ENCODE results near the gene UBE2H. TPM values are rescaled to one million over a fixed set of nuclear protein-coding genes. Genes with fewer than 3 reads are reported as not detected.
A peak's percentile ranks its signal among the peaks of the same experiment; 100 is the strongest.

UBE2H gene
- total RNA-seq, 4 donors from 2014 or later, result 31.0 to 131 (median 53.3) TPM

DNA sequence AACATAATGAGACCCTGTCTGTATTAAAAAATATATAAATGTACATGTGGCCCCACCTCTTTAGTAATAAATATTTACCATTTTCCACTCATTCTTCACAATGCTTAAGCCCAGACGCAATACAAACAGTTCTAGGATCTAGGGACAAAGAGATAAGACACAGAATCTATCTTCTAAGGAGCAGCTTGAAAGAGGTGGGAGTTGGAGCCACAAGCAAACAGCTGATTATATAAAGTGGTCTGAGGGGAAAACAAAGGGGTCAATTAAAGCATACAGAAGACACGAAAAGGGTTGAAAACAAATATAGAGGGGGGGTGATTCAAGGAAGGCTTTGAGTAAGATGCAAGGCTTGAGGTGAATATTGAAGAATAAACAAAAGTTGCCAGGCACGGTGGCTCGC lies 43.1 kb downstream of the UBE2H start:
- WGBS, 2 donors (ENCODE audit: low coverage in 1 of 2), result 97% methylated on average over 3 to 4 of the region's 4 CpGs
- H3K4me1 ChIP-seq, result peaks cover 21 to 39% (median 26%) of the 10 kb centered on the region in 4 donors
- TF ChIP-seq, protein P1, sequence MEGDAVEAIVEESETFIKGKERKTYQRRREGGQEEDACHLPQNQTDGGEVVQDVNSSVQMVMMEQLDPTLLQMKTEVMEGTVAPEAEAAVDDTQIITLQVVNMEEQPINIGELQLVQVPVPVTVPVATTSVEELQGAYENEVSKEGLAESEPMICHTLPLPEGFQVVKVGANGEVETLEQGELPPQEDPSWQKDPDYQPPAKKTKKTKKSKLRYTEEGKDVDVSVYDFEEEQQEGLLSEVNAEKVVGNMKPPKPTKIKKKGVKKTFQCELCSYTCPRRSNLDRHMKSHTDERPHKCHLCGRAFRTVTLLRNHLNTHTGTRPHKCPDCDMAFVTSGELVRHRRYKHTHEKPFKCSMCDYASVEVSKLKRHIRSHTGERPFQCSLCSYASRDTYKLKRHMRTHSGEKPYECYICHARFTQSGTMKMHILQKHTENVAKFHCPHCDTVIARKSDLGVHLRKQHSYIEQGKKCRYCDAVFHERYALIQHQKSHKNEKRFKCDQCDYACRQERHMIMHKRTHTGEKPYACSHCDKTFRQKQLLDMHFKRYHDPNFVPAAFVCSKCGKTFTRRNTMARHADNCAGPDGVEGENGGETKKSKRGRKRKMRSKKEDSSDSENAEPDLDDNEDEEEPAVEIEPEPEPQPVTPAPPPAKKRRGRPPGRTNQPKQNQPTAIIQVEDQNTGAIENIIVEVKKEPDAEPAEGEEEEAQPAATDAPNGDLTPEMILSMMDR (IDR thresholded peaks at IDR 0.05), result no peak
- TF ChIP-seq POLR2A (IDR thresholded peaks at IDR 0.05) (no peak), EP300 (IDR thresholded peaks at IDR 0.05; ENCODE audit: low read depth) (no peak), POLR2AphosphoS5 (IDR thresholded peaks at IDR 0.05) (no peak)
- H3K9me3 ChIP-seq, result no peaks in the 10 kb centered on the region
- H3K4me3 ChIP-seq, result no peak overlapping the region
- in situ Hi-C loops (cut with MboI; ENCODE audit: low pct_ligation_motif_present in 1 of 4, low pct_unique_long_range_greater_than_20kb in 1 of 4, low sequenced_read_pairs in 3 of 4), result no loop called here
- intact Hi-C loops (cut with DNase I; ENCODE audit: low total_unique reads), result no loop called here
- no peak for DNase-seq
- H3K27me3 ChIP-seq, result no peaks in the 10 kb centered on the region
- H3K27ac ChIP-seq, result no peak overlapping the region
- H3K36me3 ChIP-seq, result no peaks in the 10 kb centered on the region

DNA sequence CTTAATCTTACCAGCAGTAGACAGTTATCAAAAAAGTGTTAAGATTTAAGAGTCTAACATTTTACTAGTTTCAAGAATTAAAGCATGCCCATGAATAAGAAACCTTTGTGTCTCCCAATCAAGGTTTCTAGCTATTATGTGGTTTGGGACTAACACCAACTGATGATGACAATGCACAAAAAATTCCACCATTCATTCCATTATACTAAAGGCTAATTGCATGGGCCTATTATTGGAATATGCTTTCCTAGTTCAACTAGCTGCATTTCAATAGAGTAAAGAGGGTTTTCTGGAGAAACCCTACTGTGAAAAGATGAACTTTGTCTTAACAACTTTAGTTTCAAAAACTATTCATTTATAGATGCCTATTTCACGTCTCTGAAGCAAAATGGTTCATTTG lies 44.6 kb downstream of the UBE2H start:
- Histone ChIP-seq H3K27me3 (no peaks in the 10 kb centered on the region), H3K9me3 (no peaks in the 10 kb centered on the region), H3K36me3 (no peaks in the 10 kb centered on the region), H3K4me3 (no peak overlapping the region), H3K27ac (no peak overlapping the region), H3K4me1 (peaks cover 20 to 37% (median 24%) of the 10 kb centered on the region in 4 donors)
- no peak for DNase-seq
- no peak for TF ChIP-seq POLR2AphosphoS5 (IDR thresholded peaks at IDR 0.05)
- TF ChIP-seq, protein P1 (IDR thresholded peaks at IDR 0.05), result no peak
- TF ChIP-seq EP300 (IDR thresholded peaks at IDR 0.05; ENCODE audit: low read depth), result no peak
- TF ChIP-seq POLR2A (IDR thresholded peaks at IDR 0.05), result no peak
- in situ Hi-C loops (cut with MboI; ENCODE audit: low pct_ligation_motif_present in 1 of 4, low pct_unique_long_range_greater_than_20kb in 1 of 4, low sequenced_read_pairs in 3 of 4) (no loop called here), intact Hi-C loops (cut with DNase I; ENCODE audit: low total_unique reads) (no loop called here)
- WGBS, 2 donors (ENCODE audit: low coverage in 1 of 2), result 73 to 79% methylated on average over 1 of the region's 1 CpG

DNA sequence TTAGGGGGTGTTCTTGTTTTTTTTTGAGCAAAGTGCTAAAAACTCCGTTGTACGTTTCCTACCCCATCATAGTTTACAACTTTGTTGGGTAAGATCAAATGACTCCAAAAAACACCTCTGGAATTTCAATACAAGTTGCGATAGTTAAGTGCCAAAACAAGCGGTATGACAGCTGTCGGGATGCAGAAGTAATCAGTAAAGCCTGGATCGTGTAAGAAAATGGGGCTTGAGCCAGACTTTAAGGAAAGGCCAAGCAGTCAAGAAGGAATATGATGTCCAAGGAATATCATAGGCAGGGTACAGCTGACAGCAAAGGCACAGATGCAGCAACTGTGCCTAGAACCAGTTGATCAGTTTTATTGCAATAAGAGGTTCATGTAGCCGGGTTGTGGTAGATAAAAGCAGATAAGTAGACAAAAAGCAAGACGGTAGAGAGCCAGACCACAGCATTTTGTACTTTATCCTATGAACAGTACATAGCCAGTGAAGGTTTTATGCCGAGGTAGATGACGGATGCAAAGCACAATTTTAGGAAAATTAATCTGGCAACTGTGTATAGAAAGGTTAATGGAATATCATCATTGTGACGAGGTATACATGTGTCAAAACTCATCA lies 45.5 kb downstream of the UBE2H start:
- intact Hi-C loops (cut with DNase I; ENCODE audit: low total_unique reads), result no loop called here
- no peak for DNase-seq
- Histone ChIP-seq H3K27ac (peak overlapping the region; percentile 59 to 79 (median 74)), H3K27me3 (no peaks in the 10 kb centered on the region), H3K4me1 (peaks cover 20 to 40% (median 24%) of the 10 kb centered on the region in 4 donors), H3K36me3 (no peaks in the 10 kb centered on the region), H3K4me3 (no peak overlapping the region), H3K9me3 (no peaks in the 10 kb centered on the region)
- in situ Hi-C loops (cut with MboI; ENCODE audit: low pct_ligation_motif_present in 1 of 4, low pct_unique_long_range_greater_than_20kb in 1 of 4, low sequenced_read_pairs in 3 of 4), result no loop called here
- 53 to 60% methylated on average over 11 of the region's 11 CpGs for WGBS, 2 donors (ENCODE audit: low coverage in 1 of 2)
- TF ChIP-seq EP300 (IDR thresholded peaks at IDR 0.05; ENCODE audit: low read depth) (no peak), POLR2AphosphoS5 (IDR thresholded peaks at IDR 0.05) (no peak), POLR2A (IDR thresholded peaks at IDR 0.05) (no peak)
- TF ChIP-seq, protein P1 (IDR thresholded peaks at IDR 0.05), result no peak

DNA sequence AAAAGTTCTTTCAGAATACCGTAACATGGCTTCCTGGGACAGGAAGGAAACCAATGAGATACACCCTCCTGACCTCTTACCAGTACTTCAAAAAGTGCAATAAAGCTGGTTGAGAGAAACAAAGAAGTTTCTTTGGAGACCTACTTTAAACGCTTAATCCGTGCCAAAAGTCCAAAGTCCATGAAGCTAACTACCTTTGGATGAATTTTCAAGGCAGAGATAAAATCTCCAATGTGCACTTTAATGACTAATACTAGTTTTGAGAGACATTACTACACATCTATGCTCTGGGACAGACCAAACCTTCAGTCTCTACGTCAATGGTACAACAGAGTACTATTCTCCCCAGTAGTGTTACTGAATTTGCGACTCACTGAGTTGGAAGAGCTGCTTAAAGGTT lies 46.1 kb downstream of the UBE2H start:
- intact Hi-C loops (cut with DNase I; ENCODE audit: low total_unique reads) (no loop called here), in situ Hi-C loops (cut with MboI; ENCODE audit: low pct_ligation_motif_present in 1 of 4, low pct_unique_long_range_greater_than_20kb in 1 of 4, low sequenced_read_pairs in 3 of 4) (no loop called here)
- Histone ChIP-seq H3K36me3 (no peaks in the 10 kb centered on the region), H3K4me1 (peaks cover 20 to 40% (median 24%) of the 10 kb centered on the region in 4 donors), H3K9me3 (no peaks in the 10 kb centered on the region), H3K27ac (peak overlapping the region; percentile 59 to 79 (median 74)), H3K4me3 (no peak overlapping the region), H3K27me3 (no peaks in the 10 kb centered on the region)
- WGBS, 2 donors (ENCODE audit: low coverage in 1 of 2), result 38 to 45% methylated on average over 5 of the region's 5 CpGs
- TF ChIP-seq POLR2AphosphoS5 (IDR thresholded peaks at IDR 0.05) (peak in 1 of 3 donors; percentile 56), EP300 (IDR thresholded peaks at IDR 0.05; ENCODE audit: low read depth) (no peak), POLR2A (IDR thresholded peaks at IDR 0.05) (no peak)
- TF ChIP-seq, protein P1 (IDR thresholded peaks at IDR 0.05), result no peak
- DNase-seq, result no peak
